SK-N-SH treated with all-trans-retinoic acid at 6 μM for 48 hours (cell line): ENCODE results near the gene SLX4IP.
A peak's percentile ranks its signal among the peaks of the same experiment; 100 is the strongest.

ENCODE experiments used
- ATAC-seq: fragments of 200-7000 bp; cut with Tn5 transposase; 3 replicates; pipeline ENCODE4 v1.9.1; 2020; ENCODE audit warnings: mild to moderate bottlenecking, moderate library complexity
- ARNTL ChIP-seq: fragments of 450-650 bp; formaldehyde crosslinking; IDR thresholded peaks from 2 replicates; pipeline ENCODE4 v1.5.0; 2020; ENCODE audit warnings: low read depth, mild to moderate bottlenecking, moderate library complexity, borderline replicate concordance
- BACH2 ChIP-seq: fragments of 250-450 bp; sonication (Bioruptor Pico); IDR thresholded peaks from 2 replicates; pipeline ENCODE4 v1.9.0; 2021; ENCODE audit warnings: mild to moderate bottlenecking, borderline replicate concordance
- CREB5 ChIP-seq: fragments of 250-450 bp; sonication (Bioruptor Pico); IDR thresholded peaks from 2 replicates; pipeline ENCODE4 v1.5.1; 2020; ENCODE audit warnings: low read depth, mild to moderate bottlenecking, moderate library complexity
- CSDC2 ChIP-seq: fragments of 250-450 bp; sonication (Bioruptor Pico); IDR thresholded peaks from 2 replicates; pipeline ENCODE4 v1.5.0; 2020; ENCODE audit warnings: mild to moderate bottlenecking, moderate library complexity
- CSRNP3 ChIP-seq: fragments of 250-450 bp; sonication (Bioruptor Pico); IDR thresholded peaks from 2 replicates; pipeline ENCODE4 v1.5.1; 2021; ENCODE audit warnings: mild to moderate bottlenecking, moderate library complexity
- ESRRG ChIP-seq: fragments of 250-450 bp; sonication (Bioruptor Pico); IDR thresholded peaks from 2 replicates; pipeline ENCODE4 v1.6.1; 2021; ENCODE audit warnings: mild to moderate bottlenecking
- GLIS3 ChIP-seq: fragments of 250-450 bp; sonication (Bioruptor Pico); IDR thresholded peaks from 2 replicates; pipeline ENCODE4 v1.5.0; 2020; ENCODE audit warnings: mild to moderate bottlenecking, moderate library complexity
- ISL1 ChIP-seq: fragments of 250-450 bp; sonication (Bioruptor Pico); IDR thresholded peaks from 2 replicates; pipeline ENCODE4 v2.1.2; 2022; ENCODE audit warnings: mild to moderate bottlenecking, moderate library complexity
- OSR1 ChIP-seq: fragments of 250-450 bp; sonication (Bioruptor Pico); IDR thresholded peaks from 2 replicates; pipeline ENCODE4 v1.8.0; 2022; ENCODE audit warnings: moderate library complexity, mild to moderate bottlenecking, inconsistent platforms
- PATZ1 ChIP-seq: fragments of 250-450 bp; sonication (Bioruptor Pico); IDR thresholded peaks from 2 replicates; pipeline ENCODE4 v1.8.0; 2020; ENCODE audit warnings: mild to moderate bottlenecking, moderate library complexity, borderline replicate concordance
- PPARA ChIP-seq: fragments of 250-450 bp; sonication (Bioruptor Pico); IDR thresholded peaks from 2 replicates; pipeline ENCODE4 v1.5.0; 2020; ENCODE audit warnings: mild to moderate bottlenecking, borderline replicate concordance
- RARB ChIP-seq: fragments of 250-450 bp; sonication (Bioruptor Pico); IDR thresholded peaks from 2 replicates; pipeline ENCODE4 v1.8.0; 2021; ENCODE audit warnings: mild to moderate bottlenecking, moderate library complexity
- SNAI2 ChIP-seq: fragments of 250-450 bp; sonication (Bioruptor Pico); IDR thresholded peaks from 2 replicates; pipeline ENCODE4 v1.5.0; 2020; ENCODE audit warnings: mild to moderate bottlenecking, moderate library complexity
- TCF4 ChIP-seq: fragments of 250-450 bp; sonication (Bioruptor Pico); IDR thresholded peaks from 2 replicates; pipeline ENCODE4 v1.8.0; 2021; ENCODE audit warnings: mild to moderate bottlenecking, moderate library complexity, borderline replicate concordance
- TSHZ2 ChIP-seq: fragments of 250-450 bp; sonication (Bioruptor Pico); IDR thresholded peaks from 2 replicates; pipeline ENCODE4 v1.5.0; 2020; ENCODE audit warnings: mild to moderate bottlenecking, moderate library complexity
- ZC3H10 ChIP-seq: fragments of 250-450 bp; sonication (Bioruptor Pico); IDR thresholded peaks from 2 replicates; pipeline ENCODE4 v1.5.1; 2021; ENCODE audit warnings: mild to moderate bottlenecking, moderate library complexity
- ZFP3 ChIP-seq: fragments of 250-450 bp; sonication (Bioruptor Pico); IDR thresholded peaks from 2 replicates; pipeline ENCODE4 v1.5.0; 2020; ENCODE audit warnings: mild to moderate bottlenecking, moderate library complexity
- ZFP30 ChIP-seq: fragments of 450-650 bp; formaldehyde crosslinking; IDR thresholded peaks from 2 replicates; pipeline ENCODE4 v1.5.0; 2022; ENCODE audit warnings: mild to moderate bottlenecking, moderate library complexity
- ZNF565 ChIP-seq: fragments of 450-650 bp; formaldehyde crosslinking; conservative IDR thresholded peaks from 2 replicates; pipeline ENCODE4 v1.5.0; 2020; ENCODE audit warnings: low read depth, mild to moderate bottlenecking, moderate library complexity
- ZNF70 ChIP-seq: fragments of 450-650 bp; formaldehyde crosslinking; IDR thresholded peaks from 2 replicates; pipeline ENCODE4 v1.5.0; 2020; ENCODE audit warnings: mild to moderate bottlenecking, moderate library complexity
- ZNF8 ChIP-seq: fragments of 450-650 bp; formaldehyde crosslinking; IDR thresholded peaks from 2 replicates; pipeline ENCODE4 v1.5.0; 2020; ENCODE audit warnings: mild to moderate bottlenecking, moderate library complexity

SLX4IP gene

GRCh38 chr20:10385850-10386544 lies 49.1 kb upstream of the SLX4IP start:
- TF ChIP-seq ZNF70 (no peak), ISL1 (CRISPR knock-in tag) (0 out of 2 replicates have a peak, but pooled peaks have one; percentile 18)
- ATAC-seq = no peak

GRCh38 chr20:10387686-10388085 lies 47.4 kb upstream of the SLX4IP start:
- no peak for ATAC-seq
- TF ChIP-seq ZFP3 (CRISPR knock-in tag) (no peak), GLIS3 (CRISPR knock-in tag) (no peak), CSRNP3 (CRISPR knock-in tag) (no peak), SNAI2 (CRISPR knock-in tag) (no peak), ESRRG (CRISPR knock-in tag) (no peak), TCF4 (CRISPR knock-in tag) (no peak), CSDC2 (CRISPR knock-in tag) (no peak), ZNF8 (no peak), RARB (CRISPR knock-in tag) (no peak), CREB5 (CRISPR knock-in tag) (no peak), ARNTL (CRISPR knock-in tag) (no peak)

- TF ChIP-seq GLIS3 (CRISPR knock-in tag) (no peak), ZFP30 (no peak), ZFP3 (CRISPR knock-in tag) (no peak), ZNF8 (no peak), RARB (CRISPR knock-in tag) (no peak), CREB5 (CRISPR knock-in tag) (no peak), OSR1 (CRISPR knock-in tag) (no peak), ARNTL (CRISPR knock-in tag) (no peak), TCF4 (CRISPR knock-in tag) (no peak), ZNF70 (no peak), ZC3H10 (CRISPR knock-in tag) (no peak), SNAI2 (CRISPR knock-in tag) (no peak), CSRNP3 (CRISPR knock-in tag) (no peak), PATZ1 (CRISPR knock-in tag) (no peak), ZNF565 (CRISPR knock-in tag) (no peak), PPARA (CRISPR knock-in tag) (no peak), ISL1 (CRISPR knock-in tag) (no peak), CSDC2 (CRISPR knock-in tag) (no peak), BACH2 (CRISPR knock-in tag) (no peak), TSHZ2 (CRISPR knock-in tag) (no peak)
- TF ChIP-seq, all 23 proteins: peak for 0
- no peak for ATAC-seq
Measured at GRCh38 chr20:10388597-10388996, 46.5 kb upstream of the SLX4IP start.
